Measurements from ENCODE around the gene OR2J3.

DNA sequence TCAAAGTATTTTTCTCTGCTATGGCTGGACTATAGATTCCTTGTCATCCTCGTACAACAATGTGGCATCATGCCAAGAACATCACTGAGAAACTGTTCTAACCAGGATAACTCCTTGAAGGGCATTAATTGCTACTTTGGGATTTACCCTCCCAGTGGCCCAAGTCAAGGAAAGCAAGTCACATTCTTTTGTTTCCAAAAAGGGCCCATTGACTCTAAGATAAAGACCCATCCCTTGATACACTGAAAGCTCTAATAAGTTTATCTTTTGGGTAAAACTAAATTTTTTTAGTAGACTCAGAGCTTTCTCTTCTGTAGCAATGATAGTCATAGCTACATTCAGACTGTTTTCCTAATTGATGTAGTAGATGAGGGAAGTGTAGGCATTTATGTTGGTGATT is at the start of gene OR2J3:
- no peak for TF ChIP-seq YY1 (IDR thresholded peaks at IDR 0.05; ENCODE audit: insufficient read depth, insufficient read length)
- no peak for TF ChIP-seq ZNF274 (IDR thresholded peaks at IDR 0.05; ENCODE audit: low read depth, low read length)
- TF ChIP-seq SUZ12 (IDR thresholded peaks at IDR 0.05; ENCODE audit: extremely low read depth, insufficient read depth, insufficient read length), result no peak
